22Rv1 (cell line): ENCODE results near the gene EPHA5.

Experiments
- CTCF ChIP-seq: fragments of 450-650 bp; IDR thresholded peaks from 2 replicates; pipeline ENCODE4 v1.5.1; 2017; ENCODE audit warnings: mild to moderate bottlenecking
- ZFX ChIP-seq: fragments of 450-650 bp; IDR thresholded peaks from 2 replicates; pipeline ENCODE4 v1.6.1; 2017; ENCODE audit warnings: antibody characterized with exemption, borderline replicate concordance

GRCh38 chr4:65416891-65417290 lies 253.4 kb downstream of the EPHA5 start:
- no peak for TF ChIP-seq CTCF
- TF ChIP-seq ZFX, result no peak
